Peyer's patch (tissue), 4 donors: ENCODE data around the gene AMY2A. TPM values are rescaled to one million over a fixed set of nuclear protein-coding genes. Genes with fewer than 3 reads are reported as not detected.
"Not testable (repeated sequence)": the region's sequence is repeated elsewhere in the genome, so short reads cannot be mapped to it uniquely, and the experiment has no call there.

Experiments used
- DNase-seq, 3 donors: peaks; one replicate each; pipeline ENCODE4 v3.0.0-alpha.2; 2017 to 2019
- H3K27ac ChIP-seq, 4 donors: fragments of 200-600 bp; sonication (generic); one replicate each; pipeline ENCODE4 v1.5.1; 2016 to 2019
- H3K27me3 ChIP-seq, 2 donors: fragments of 200-600 bp; sonication (generic); one replicate each; pipeline ENCODE4 v1.5.1; 2019
- H3K36me3 ChIP-seq, 3 donors: fragments of 200-600 bp; sonication (generic); one replicate each; pipeline ENCODE4 v1.5.1; 2016 to 2019
- H3K4me1 ChIP-seq, 4 donors: fragments of 200-600 bp; sonication (generic); one replicate each; pipeline ENCODE4 v1.5.1; 2016 to 2019
- H3K4me3 ChIP-seq, 4 donors: fragments of 200-600 bp; sonication (generic); 1 replicate in 3 of 4; 2 replicates in 1 of 4; pipeline ENCODE4 v1.5.1; 2016 to 2019; ENCODE audit warnings: mild to moderate bottlenecking in 1 of 4
- H3K9me3 ChIP-seq, 4 donors: fragments of 200-600 bp; sonication (generic); one replicate each; pipeline ENCODE4 v1.5.1; 2016 to 2019; ENCODE audit warnings: mild to moderate bottlenecking in 1 of 4
- CTCF ChIP-seq, 6 experiments: fragments of 450-650 bp in 4 of 6; fragments of 200-600 bp in 2 of 6; sonication (generic) in 1 of 6; IDR thresholded peaks; one replicate each; pipeline ENCODE4 v1.5.1; 2017 to 2019; ENCODE audit warnings: antibody characterized with exemption in 6 of 6, mild to moderate bottlenecking in 3 of 6, moderate library complexity in 1 of 6
- POLR2A ChIP-seq, 2 donors: fragments of 450-650 bp; IDR thresholded peaks; one replicate each; pipeline ENCODE4 v1.5.1; 2017; ENCODE audit warnings: antibody characterized with exemption in 2 of 2, mild to moderate bottlenecking in 2 of 2, moderate library complexity in 2 of 2
- total RNA-seq, 4 donors: library from RNA; depleted of rRNA; stranded (reverse); fragments of >200 nt; gene quantifications; one replicate each; pipeline ENCODE4 v1.1.0, GENCODE V29; 2016

AMY2A gene
- total RNA-seq: 1 to 10 TPM in 1 of 4 donors, not detected in 3; 1.1 TPM

GRCh38 chr1:103616994-103617477 is at the start of gene AMY2A:
Gene AMY2A, plus strand, starts transcription at chr1:103617427. Its CDS starts 14 bp downstream, at chr1:103617441.
- H3K27me3 ChIP-seq, H3K36me3 ChIP-seq, H3K4me3 ChIP-seq, H3K9me3 ChIP-seq, H3K4me1 ChIP-seq, DNase-seq, H3K27ac ChIP-seq: not testable (repeated sequence)

GRCh38 chr1:103569493-103569892 is 47.7 kb upstream of the AMY2A start:
- Histone ChIP-seq H3K9me3 (no peaks in the 10 kb centered on the region), H3K36me3 (peaks cover 0 to 5% (median 0%) of the 10 kb centered on the region in 3 donors), H3K27ac (no peak overlapping the region), H3K27me3 (no peaks in the 10 kb centered on the region), H3K4me3 (no peak overlapping the region), H3K4me1 (no peaks in the 10 kb centered on the region)
- DNase-seq: no peak
- TF ChIP-seq POLR2A (IDR thresholded peaks at IDR 0.05) (no peak), CTCF (IDR thresholded peaks at IDR 0.05) (no peak)

GRCh38 chr1:103571289-103571688 is 45.9 kb upstream of the AMY2A start, which contains the start of gene AMY2B:
Gene AMY2B, plus strand, starts transcription at chr1:103571589. Its CDS starts 14 bp downstream, at chr1:103571603.
- not testable (repeated sequence) for H3K4me3 ChIP-seq, DNase-seq, H3K36me3 ChIP-seq, H3K4me1 ChIP-seq, H3K9me3 ChIP-seq, H3K27ac ChIP-seq, H3K27me3 ChIP-seq

GRCh38 chr1:103576065-103576464 is 41.2 kb upstream of the AMY2A start:
- DNase-seq: no peak
- Histone ChIP-seq H3K27ac (no peak overlapping the region), H3K9me3 (no peaks in the 10 kb centered on the region), H3K4me3 (no peak overlapping the region), H3K4me1 (no peaks in the 10 kb centered on the region), H3K27me3 (no peaks in the 10 kb centered on the region), H3K36me3 (no peaks in the 10 kb centered on the region)
- no peak for TF ChIP-seq POLR2A (IDR thresholded peaks at IDR 0.05)
- TF ChIP-seq CTCF (IDR thresholded peaks at IDR 0.05): no peak

- not testable (repeated sequence) for H3K4me3 ChIP-seq, H3K9me3 ChIP-seq, H3K36me3 ChIP-seq, DNase-seq, H3K27ac ChIP-seq, H3K4me1 ChIP-seq, H3K27me3 ChIP-seq
Observed at GRCh38 chr1:103576784-103577183, 40.4 kb upstream of the AMY2A start.

- DNase-seq: no peak
- no peak overlapping the region for H3K27ac ChIP-seq
Observed at GRCh38 chr1:103582464-103582863, 34.8 kb upstream of the AMY2A start.

GRCh38 chr1:103583887-103584286 is 33.3 kb upstream of the AMY2A start:
- Histone ChIP-seq H3K4me3 (no peak overlapping the region), H3K4me1 (no peaks in the 10 kb centered on the region), H3K27ac (no peak overlapping the region), H3K9me3 (peaks cover 0 to 8% (median 0%) of the 10 kb centered on the region in 4 donors), H3K36me3 (no peaks in the 10 kb centered on the region), H3K27me3 (no peaks in the 10 kb centered on the region)
- TF ChIP-seq CTCF (IDR thresholded peaks at IDR 0.05) (no peak), POLR2A (IDR thresholded peaks at IDR 0.05) (no peak)
- no peak for DNase-seq

More at GRCh38 chr1:103582464-103582863, 34.8 kb upstream of the AMY2A start:
- H3K27me3 ChIP-seq: no peaks in the 10 kb centered on the region
- TF ChIP-seq POLR2A (IDR thresholded peaks at IDR 0.05) (no peak), CTCF (IDR thresholded peaks at IDR 0.05) (no peak)
- no peaks in the 10 kb centered on the region for H3K36me3 ChIP-seq
- no peak overlapping the region for H3K4me3 ChIP-seq
- H3K9me3 ChIP-seq: no peaks in the 10 kb centered on the region
- H3K4me1 ChIP-seq: no peaks in the 10 kb centered on the region
